Measurements from ENCODE around the gene GTPBP10.

Gene GTPBP10

GRCh38 chr7:90432752-90433151, 86.2 kb downstream of the GTPBP10 start:
- DNase-seq (ENCODE audit: low read depth, low spot score): no peak

GRCh38 chr7:90433221-90433620, 86.7 kb downstream of the GTPBP10 start:
- no peak for DNase-seq (ENCODE audit: low read depth, low spot score)
